HG02973 (cell line): ENCODE results near the gene CACNG3.
"Not testable (repeated sequence)": the region's sequence is repeated elsewhere in the genome, so short reads cannot be mapped to it uniquely, and the experiment has no call there.

Source experiments
- ATAC-seq: cut with Tn5 transposase; IDR thresholded peaks from one replicate; pipeline ENCODE4 v1.9.1; 2021; ENCODE audit warnings: moderate library complexity; ENCODE audit not compliant: unreplicated experiment

The CACNG3 gene

GRCh38 chr16:24328835-24329452 is 72.8 kb downstream of the CACNG3 start:
- no peak for ATAC-seq

GRCh38 chr16:24332178-24332577 is 76.0 kb downstream of the CACNG3 start:
- ATAC-seq, result no peak

GRCh38 chr16:24332582-24333090 is 76.5 kb downstream of the CACNG3 start:
- no peak for ATAC-seq

- no peak for ATAC-seq
Observed at GRCh38 chr16:24336491-24336890, 80.4 kb downstream of the CACNG3 start.

- ATAC-seq, result no peak
Observed at GRCh38 chr16:24337013-24337412, 80.9 kb downstream of the CACNG3 start.

- not testable (repeated sequence) for ATAC-seq
Observed at GRCh38 chr16:24343829-24344228, 87.7 kb downstream of the CACNG3 start.

GRCh38 chr16:24344784-24345183 is 88.6 kb downstream of the CACNG3 start:
- ATAC-seq, result no peak

GRCh38 chr16:24345704-24346103 is 89.6 kb downstream of the CACNG3 start:
- ATAC-seq, result no peak

GRCh38 chr16:24346734-24347133 is 90.6 kb downstream of the CACNG3 start:
- no peak for ATAC-seq

GRCh38 chr16:24347556-24347955 is 91.4 kb downstream of the CACNG3 start:
- no peak for ATAC-seq

GRCh38 chr16:24348545-24349290 is 92.6 kb downstream of the CACNG3 start:
- no peak for ATAC-seq

- no peak for ATAC-seq
Observed at GRCh38 chr16:24349320-24349719, 93.2 kb downstream of the CACNG3 start.

- no peak for ATAC-seq
Observed at GRCh38 chr16:24352746-24353145, 96.6 kb downstream of the CACNG3 start.

GRCh38 chr16:24353622-24354021 is 97.5 kb downstream of the CACNG3 start:
- no peak for ATAC-seq

GRCh38 chr16:24357511-24357910 is 101.4 kb downstream of the CACNG3 start:
- no peak for ATAC-seq

- ATAC-seq, result no peak
Observed at GRCh38 chr16:24358117-24358516, 102.0 kb downstream of the CACNG3 start.

GRCh38 chr16:24359490-24359889 is 103.4 kb downstream of the CACNG3 start:
- ATAC-seq, result no peak

GRCh38 chr16:24360936-24361335 is 104.8 kb downstream of the CACNG3 start:
- ATAC-seq, result no peak

GRCh38 chr16:24364596-24364995 is 108.5 kb downstream of the CACNG3 start:
- no peak for ATAC-seq

GRCh38 chr16:24367186-24367710 is 111.1 kb downstream of the CACNG3 start:
- ATAC-seq, result no peak

- no peak for ATAC-seq
Observed at GRCh38 chr16:24372824-24373223, 116.7 kb downstream of the CACNG3 start.

GRCh38 chr16:24378999-24379398 is 122.9 kb downstream of the CACNG3 start:
- no peak for ATAC-seq
